Measurements from ENCODE around the gene CCR5AS.
A peak's percentile ranks its signal among the peaks of the same experiment; 100 is the strongest.

CCR5AS gene

GRCh38 chr3:46375218-46375617 is 31.6 kb downstream of the CCR5AS start:
- DNase-seq: no peak

DNA sequence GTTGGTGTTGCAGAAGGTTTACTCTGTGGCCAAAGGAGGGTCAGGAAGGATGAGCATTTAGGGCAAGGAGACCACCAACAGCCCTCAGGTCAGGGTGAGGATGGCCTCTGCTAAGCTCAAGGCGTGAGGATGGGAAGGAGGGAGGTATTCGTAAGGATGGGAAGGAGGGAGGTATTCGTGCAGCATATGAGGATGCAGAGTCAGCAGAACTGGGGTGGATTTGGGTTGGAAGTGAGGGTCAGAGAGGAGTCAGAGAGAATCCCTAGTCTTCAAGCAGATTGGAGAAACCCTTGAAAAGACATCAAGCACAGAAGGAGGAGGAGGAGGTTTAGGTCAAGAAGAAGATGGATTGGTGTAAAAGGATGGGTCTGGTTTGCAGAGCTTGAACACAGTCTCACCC is 32.1 kb downstream of the CCR5AS start:
- DNase-seq: no peak

DNA sequence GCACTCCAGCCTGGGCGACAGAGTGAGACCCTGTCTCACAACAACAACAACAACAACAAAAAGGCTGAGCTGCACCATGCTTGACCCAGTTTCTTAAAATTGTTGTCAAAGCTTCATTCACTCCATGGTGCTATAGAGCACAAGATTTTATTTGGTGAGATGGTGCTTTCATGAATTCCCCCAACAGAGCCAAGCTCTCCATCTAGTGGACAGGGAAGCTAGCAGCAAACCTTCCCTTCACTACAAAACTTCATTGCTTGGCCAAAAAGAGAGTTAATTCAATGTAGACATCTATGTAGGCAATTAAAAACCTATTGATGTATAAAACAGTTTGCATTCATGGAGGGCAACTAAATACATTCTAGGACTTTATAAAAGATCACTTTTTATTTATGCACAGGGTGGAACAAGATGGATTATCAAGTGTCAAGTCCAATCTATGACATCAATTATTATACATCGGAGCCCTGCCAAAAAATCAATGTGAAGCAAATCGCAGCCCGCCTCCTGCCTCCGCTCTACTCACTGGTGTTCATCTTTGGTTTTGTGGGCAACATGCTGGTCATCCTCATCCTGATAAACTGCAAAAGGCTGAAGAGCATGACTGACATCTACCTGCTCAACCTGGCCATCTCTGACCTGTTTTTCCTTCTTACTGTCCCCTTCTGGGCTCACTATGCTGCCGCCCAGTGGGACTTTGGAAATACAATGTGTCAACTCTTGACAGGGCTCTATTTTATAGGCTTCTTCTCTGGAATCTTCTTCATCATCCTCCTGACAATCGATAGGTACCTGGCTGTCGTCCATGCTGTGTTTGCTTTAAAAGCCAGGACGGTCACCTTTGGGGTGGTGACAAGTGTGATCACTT is 34.1 kb downstream of the CCR5AS start:
- DNase-seq: peak; percentile 35 to 57

DNA sequence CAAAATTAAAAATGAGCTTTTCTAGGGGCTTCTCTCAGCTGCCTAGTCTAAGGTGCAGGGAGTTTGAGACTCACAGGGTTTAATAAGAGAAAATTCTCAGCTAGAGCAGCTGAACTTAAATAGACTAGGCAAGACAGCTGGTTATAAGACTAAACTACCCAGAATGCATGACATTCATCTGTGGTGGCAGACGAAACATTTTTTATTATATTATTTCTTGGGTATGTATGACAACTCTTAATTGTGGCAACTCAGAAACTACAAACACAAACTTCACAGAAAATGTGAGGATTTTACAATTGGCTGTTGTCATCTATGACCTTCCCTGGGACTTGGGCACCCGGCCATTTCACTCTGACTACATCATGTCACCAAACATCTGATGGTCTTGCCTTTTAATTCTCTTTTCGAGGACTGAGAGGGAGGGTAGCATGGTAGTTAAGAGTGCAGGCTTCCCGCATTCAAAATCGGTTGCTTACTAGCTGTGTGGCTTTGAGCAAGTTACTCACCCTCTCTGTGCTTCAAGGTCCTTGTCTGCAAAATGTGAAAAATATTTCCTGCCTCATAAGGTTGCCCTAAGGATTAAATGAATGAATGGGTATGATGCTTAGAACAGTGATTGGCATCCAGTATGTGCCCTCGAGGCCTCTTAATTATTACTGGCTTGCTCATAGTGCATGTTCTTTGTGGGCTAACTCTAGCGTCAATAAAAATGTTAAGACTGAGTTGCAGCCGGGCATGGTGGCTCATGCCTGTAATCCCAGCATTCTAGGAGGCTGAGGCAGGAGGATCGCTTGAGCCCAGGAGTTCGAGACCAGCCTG is 35.1 kb downstream of the CCR5AS start:
- DNase-seq: no peak

- DNase-seq: peak in 1 of 2 donors; percentile 63
Measured at GRCh38 chr3:46370839-46371518, 35.9 kb downstream of the CCR5AS start, which contains the start of gene CCR5. Gene CCR5, plus strand, starts transcription at chr3:46370946. Its CDS starts 1,957 bp downstream, at chr3:46372903.

GRCh38 chr3:46369675-46370132 is 37.2 kb downstream of the CCR5AS start:
- no peak for DNase-seq

- no peak for DNase-seq
Measured at GRCh38 chr3:46369151-46369550, 37.7 kb downstream of the CCR5AS start.

- DNase-seq: peak; percentile 83 to 88
Measured at GRCh38 chr3:46368569-46368968, 38.3 kb downstream of the CCR5AS start.

GRCh38 chr3:46367811-46368210 is 39.1 kb downstream of the CCR5AS start:
- no peak for DNase-seq

DNA sequence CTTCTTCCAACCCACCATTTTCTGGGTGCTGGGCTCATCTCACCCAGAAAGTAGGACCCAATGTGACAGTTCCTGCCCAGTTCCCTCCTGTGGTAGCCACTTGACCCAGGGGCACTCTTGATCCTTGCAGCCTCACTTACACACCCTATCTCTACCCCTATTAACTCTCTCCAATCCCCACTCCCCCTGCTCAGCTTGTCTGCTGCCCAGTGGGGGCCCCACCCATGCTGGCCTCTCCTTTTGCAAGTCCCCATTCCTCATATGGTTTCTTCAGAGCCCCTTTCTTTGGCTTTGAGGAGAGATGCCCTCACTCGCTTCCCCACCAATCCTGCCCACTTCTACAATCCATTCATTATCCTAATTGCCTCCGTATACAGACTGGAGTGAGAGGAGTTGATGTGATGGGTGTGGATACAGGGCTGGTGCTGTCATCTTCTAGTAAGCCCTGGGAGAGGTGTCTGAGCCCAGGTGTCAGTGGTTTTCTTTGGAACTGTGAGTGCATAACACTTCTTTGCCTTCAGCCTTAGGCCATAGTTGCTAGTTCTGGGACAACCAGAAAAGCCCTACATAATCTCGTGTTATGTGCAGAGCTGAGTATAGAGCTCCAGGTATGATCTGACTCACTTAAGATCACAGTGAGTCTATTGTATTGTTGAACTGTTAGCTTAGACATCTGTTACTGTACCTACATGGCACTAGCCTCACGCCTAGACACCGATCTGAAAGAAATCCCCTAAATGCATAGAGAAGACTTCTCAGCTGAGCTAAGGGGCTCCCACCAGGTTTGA is 40.9 kb downstream of the CCR5AS start:
- no peak for DNase-seq

DNA sequence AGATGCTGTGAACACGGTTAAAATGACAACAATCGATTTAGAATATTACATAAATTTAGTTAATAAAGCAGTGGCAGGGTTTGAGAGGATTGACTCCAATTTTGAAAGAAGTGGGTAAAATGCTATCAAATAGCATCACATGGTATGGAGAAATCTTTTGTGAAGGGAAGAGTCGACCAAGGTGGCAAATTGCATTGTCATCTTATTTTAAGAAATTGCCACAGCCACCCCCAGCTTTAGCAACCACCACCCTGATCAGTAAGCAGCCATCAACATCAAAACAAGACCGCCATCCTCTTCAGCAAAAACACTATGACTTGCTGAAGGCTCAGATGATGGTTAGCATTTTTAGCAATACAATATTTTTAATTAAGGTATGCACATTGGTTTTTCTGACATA is 41.8 kb downstream of the CCR5AS start:
- no peak for DNase-seq

- peak in 1 of 2 donors; percentile 41 for DNase-seq
Measured at GRCh38 chr3:46361408-46362283, 45.2 kb downstream of the CCR5AS start.

DNA sequence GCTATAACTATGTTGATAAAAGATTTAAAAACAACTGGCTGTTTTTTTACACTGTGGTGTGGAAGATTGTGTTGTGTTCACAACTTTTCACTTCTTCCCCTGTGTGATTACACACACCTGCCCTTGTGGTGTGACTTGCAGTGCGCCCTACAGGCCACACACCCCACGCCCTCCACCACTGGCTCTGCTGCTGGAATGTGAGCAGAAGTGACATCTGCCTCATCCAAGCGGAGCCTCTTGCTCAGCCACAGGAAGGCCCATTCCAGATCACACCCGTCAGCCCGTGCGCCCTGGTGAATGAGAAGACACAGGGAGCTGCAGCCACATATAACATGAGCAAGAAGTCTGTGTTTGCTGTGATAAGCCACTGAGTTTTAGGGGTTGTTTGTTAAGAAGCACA is 46.0 kb downstream of the CCR5AS start:
- DNase-seq: peak in 1 of 2 donors; percentile 28

- no peak for DNase-seq
Measured at GRCh38 chr3:46359733-46360493, 47.0 kb downstream of the CCR5AS start.

DNA sequence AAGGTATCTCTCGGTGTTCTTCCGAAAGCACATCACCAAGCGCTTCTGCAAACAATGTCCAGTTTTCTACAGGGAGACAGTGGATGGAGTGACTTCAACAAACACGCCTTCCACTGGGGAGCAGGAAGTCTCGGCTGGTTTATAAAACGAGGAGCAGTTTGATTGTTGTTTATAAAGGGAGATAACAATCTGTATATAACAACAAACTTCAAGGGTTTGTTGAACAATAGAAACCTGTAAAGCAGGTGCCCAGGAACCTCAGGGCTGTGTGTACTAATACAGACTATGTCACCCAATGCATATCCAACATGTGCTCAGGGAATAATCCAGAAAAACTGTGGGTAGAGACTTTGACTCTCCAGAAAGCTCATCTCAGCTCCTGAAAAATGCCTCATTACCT is 48.4 kb downstream of the CCR5AS start:
- DNase-seq: no peak

GRCh38 chr3:46356909-46357308 is 50.0 kb downstream of the CCR5AS start:
- DNase-seq: no peak

- no peak for DNase-seq
Measured at GRCh38 chr3:46356276-46356675, 50.6 kb downstream of the CCR5AS start.

DNA sequence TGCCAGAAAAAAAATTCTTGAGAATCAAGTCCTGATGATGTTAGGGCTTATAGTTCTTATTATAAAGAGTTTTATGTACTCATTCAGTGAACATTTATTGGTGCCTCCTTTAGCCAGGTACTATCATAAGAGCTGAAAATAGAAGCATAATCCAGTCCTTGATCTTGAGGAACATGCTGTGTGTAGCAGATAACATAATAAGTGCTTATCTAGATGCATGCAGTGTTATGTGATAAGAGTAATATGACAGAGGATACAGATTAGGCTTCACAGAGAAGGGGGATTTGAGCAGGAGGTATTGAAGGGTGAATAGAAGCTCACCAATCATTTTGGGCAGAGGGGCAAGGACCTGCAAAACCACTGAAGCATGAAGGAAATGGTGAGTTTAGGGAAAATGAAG is 51.9 kb downstream of the CCR5AS start:
- no peak for DNase-seq

DNA sequence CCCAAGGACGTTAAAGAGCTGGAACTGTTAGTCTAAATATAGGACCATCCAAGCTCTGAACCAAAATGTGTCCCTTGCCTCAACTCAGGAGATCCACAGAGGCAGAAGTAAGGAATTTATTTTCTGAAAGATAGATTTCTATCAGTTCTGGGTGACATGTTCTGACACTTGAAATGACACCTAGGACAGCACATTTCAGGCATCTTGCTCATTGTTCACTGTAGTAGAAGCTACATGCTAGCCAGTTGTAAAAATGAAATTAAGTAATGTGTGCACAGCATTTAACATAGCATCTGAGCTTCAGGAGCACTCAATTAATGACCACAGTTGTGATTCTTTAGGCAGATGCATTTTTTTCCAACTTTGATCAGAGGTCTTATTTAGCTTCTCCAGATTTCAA is 52.4 kb downstream of the CCR5AS start:
- no peak for DNase-seq

DNA sequence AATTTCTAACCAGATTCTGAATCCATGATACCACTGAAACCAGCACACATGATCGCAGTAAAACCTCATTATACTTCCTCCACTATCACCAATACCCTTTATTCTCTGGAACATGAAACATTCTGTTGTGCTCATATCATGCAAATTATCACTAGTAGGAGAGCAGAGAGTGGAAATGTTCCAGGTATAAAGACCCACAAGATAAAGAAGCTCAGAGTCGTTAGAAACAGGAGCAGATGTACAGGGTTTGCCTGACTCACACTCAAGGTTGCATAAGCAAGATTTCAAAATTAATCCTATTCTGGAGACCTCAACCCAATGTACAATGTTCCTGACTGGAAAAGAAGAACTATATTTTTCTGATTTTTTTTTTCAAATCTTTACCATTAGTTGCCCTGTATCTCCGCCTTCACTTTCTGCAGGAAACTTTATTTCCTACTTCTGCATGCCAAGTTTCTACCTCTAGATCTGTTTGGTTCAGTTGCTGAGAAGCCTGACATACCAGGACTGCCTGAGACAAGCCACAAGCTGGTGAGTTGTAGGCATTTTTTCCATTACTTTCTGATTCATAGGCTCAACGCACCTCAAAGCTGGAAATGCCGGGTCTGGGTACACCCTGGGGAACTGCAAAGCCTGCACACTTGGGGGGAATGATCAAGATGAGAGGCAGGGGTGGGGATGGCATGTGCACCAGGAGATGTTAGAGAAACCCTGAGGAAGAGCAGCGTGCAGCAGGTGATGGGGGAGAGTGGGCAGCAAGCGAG is 53.0 kb downstream of the CCR5AS start, which contains the start of gene CCR2:
TSS of gene CCR2 (plus strand) at position 465 of the 764 bp plus-strand sequence. CDS start 3,417 bp downstream, outside the sequence.
- no peak for DNase-seq
